GM23248 (cell line): ENCODE data around the gene HOXB8. TPM values are rescaled to one million over a fixed set of nuclear protein-coding genes. Genes with fewer than 3 reads are reported as not detected.

Source experiments
- DNase-seq: peaks from one replicate; pipeline ENCODE4 v3.0.0-alpha.2; 2015
- H2AFZ ChIP-seq: fragments of 200-600 bp; sonication (generic); 2 replicates; pipeline ENCODE4 v1.6.1; 2016; ENCODE audit warnings: antibody characterized with exemption
- H3F3A ChIP-seq: fragments of 200-600 bp; sonication (generic); 2 replicates; pipeline ENCODE4 v1.6.1; 2016; ENCODE audit warnings: mild to moderate bottlenecking, antibody characterized with exemption, mixed run types; ENCODE audit not compliant: insufficient read depth
- H3K27ac ChIP-seq: fragments of 200-600 bp; sonication (generic); 2 replicates; pipeline ENCODE4 v1.5.1; 2016; ENCODE audit warnings: mild to moderate bottlenecking
- H3K27me3 ChIP-seq: fragments of 200-600 bp; sonication (generic); replicated peaks from 2 replicates; pipeline ENCODE4 v1.6.1; 2016; ENCODE audit warnings: mild to moderate bottlenecking; ENCODE audit not compliant: insufficient read depth
- H3K36me3 ChIP-seq: fragments of 200-600 bp; sonication (generic); 2 replicates; pipeline ENCODE4 v1.6.1; 2016; ENCODE audit warnings: low read depth, mild to moderate bottlenecking
- H3K4me1 ChIP-seq: fragments of 200-600 bp; sonication (generic); 2 replicates; pipeline ENCODE4 v1.6.1; 2016; ENCODE audit warnings: mild to moderate bottlenecking; ENCODE audit not compliant: insufficient read depth
- H3K4me2 ChIP-seq: fragments of 200-600 bp; sonication (generic); one replicate; pipeline ENCODE4 v1.6.1; 2016; ENCODE audit warnings: mild to moderate bottlenecking; ENCODE audit not compliant: unreplicated experiment
- H3K4me3 ChIP-seq: fragments of 200-600 bp; sonication (generic); 2 replicates; pipeline ENCODE4 v1.5.1; 2016; ENCODE audit warnings: mild to moderate bottlenecking
- H3K79me2 ChIP-seq: fragments of 200-600 bp; sonication (generic); 2 replicates; pipeline ENCODE4 v1.6.1; 2016; ENCODE audit warnings: mild to moderate bottlenecking; ENCODE audit not compliant: insufficient read depth
- H3K9ac ChIP-seq: fragments of 200-600 bp; sonication (generic); 2 replicates; pipeline ENCODE4 v1.6.1; 2016; ENCODE audit warnings: mild to moderate bottlenecking
- H3K9me2 ChIP-seq: fragments of 200-600 bp; sonication (generic); 2 replicates; pipeline ENCODE4 v1.6.1; 2016; ENCODE audit warnings: mixed run types, mild to moderate bottlenecking, moderate library complexity; ENCODE audit not compliant: insufficient read depth
- H3K9me3 ChIP-seq: fragments of 200-600 bp; sonication (generic); one replicate; pipeline ENCODE4 v1.6.1; 2017; ENCODE audit warnings: low read depth
- H4K20me1 ChIP-seq: fragments of 200-600 bp; sonication (generic); 2 replicates; pipeline ENCODE4 v1.6.0; 2016; ENCODE audit not compliant: insufficient read depth
- EZH2 ChIP-seq: fragments of 200-600 bp; sonication (generic); IDR thresholded peaks from 2 replicates; pipeline ENCODE4 v1.6.1; 2018; ENCODE audit warnings: antibody characterized with exemption, mild to moderate bottlenecking; ENCODE audit not compliant: insufficient read depth, poor library complexity, severe bottlenecking
- EZH2phosphoT487 ChIP-seq: fragments of 200-600 bp; sonication (generic); IDR thresholded peaks from 2 replicates; pipeline ENCODE4 v1.6.1; 2018; ENCODE audit warnings: antibody characterized with exemption, moderate library complexity, mild to moderate bottlenecking, low read depth; ENCODE audit not compliant: insufficient read depth
- WGBS, 2 experiments: methylation state at CpG; one replicate each; pipeline ENCODE4 v1.1.6; 2015 to 2017; ENCODE audit warnings: low lambda C conversion rate in 2 of 2, low coverage in 1 of 2; ENCODE audit errors: missing lambda C conversion rate in 2 of 2; 5-methylcytosine and 5-hydroxymethylcytosine counted together
- in situ Hi-C: fragments of 300-500 bp; cut with MboI; formaldehyde crosslinking; loops from 2 replicates; pipeline ENCODE4 v1.15.0; 2020
- polyA plus RNA-seq: library from polyadenylated mRNA; unstranded; fragments of >200 nt; fragmentation: Nextera tagmentation; extraction: Ambion mirVana; gene quantifications from 2 replicates; pipeline ENCODE4 v1.2.1, GENCODE V29; 2016
- total RNA-seq: library from RNA; depleted of rRNA; stranded (reverse); fragments of >200 nt; shearing (Covaris generic); gene quantifications from 2 replicates; pipeline ENCODE4 v1.2.3, GENCODE V29; 2014; rRNA removed

HOXB8 gene
- total RNA-seq (not detected in 2 replicates), polyA plus RNA-seq (not detected in 2 replicates)

GRCh38 chr17:48615047-48615962 is at the start of gene HOXB8:
TSS of gene HOXB8 (minus strand) at chr17:48615292. CDS start at chr17:48614704, 588 bp downstream.
- H3K4me2 ChIP-seq = no peak within 1 kb of the TSS
- 18 to 23% methylated on average over 39 to 41 of the region's 41 CpGs for WGBS, 2 experiments
- no peak within 1 kb of the TSS for H3K27ac ChIP-seq
- TF ChIP-seq EZH2phosphoT487 = peak; percentile 77; the same call in 1 of the 2 replicates
- peak; percentile 97 for TF ChIP-seq EZH2
- peaks cover 67% of the 10 kb centered on the region for H3K27me3 ChIP-seq
- no peaks in the 10 kb centered on the region for H3K36me3 ChIP-seq
- no peaks in the 10 kb centered on the region for H3F3A ChIP-seq
- no peaks in the 10 kb centered on the region for H3K79me2 ChIP-seq
- no peak for DNase-seq
- H3K4me3 ChIP-seq = no peak within 1 kb of the TSS
- no peaks in the 10 kb centered on the region for H3K9me3 ChIP-seq
- H3K9ac ChIP-seq = no peak within 1 kb of the TSS
- no peaks in the 10 kb centered on the region; the same call in 1 of the 2 replicates for H3K4me1 ChIP-seq
- in situ Hi-C loops = no loop called here
- no peak within 1 kb of the TSS for H2AFZ ChIP-seq
- no peaks in the 10 kb centered on the region for H3K9me2 ChIP-seq
- no peaks in the 10 kb centered on the region for H4K20me1 ChIP-seq

- Histone ChIP-seq H3K4me2 (no peak overlapping the region), H3K27me3 (peaks cover 67% of the 10 kb centered on the region), H3K9me3 (no peaks in the 10 kb centered on the region), H3K27ac (no peak overlapping the region), H3K4me3 (no peak overlapping the region), H2AFZ (no peak overlapping the region), H3K36me3 (no peaks in the 10 kb centered on the region), H3K79me2 (no peaks in the 10 kb centered on the region), H3K9ac (no peak overlapping the region), H3F3A (no peaks in the 10 kb centered on the region), H4K20me1 (no peaks in the 10 kb centered on the region), H3K4me1 (no peaks in the 10 kb centered on the region), H3K9me2 (no peaks in the 10 kb centered on the region)
- no peak for DNase-seq
- WGBS, 2 experiments = 55% methylated on average over 8 of the region's 8 CpGs
- no peak for TF ChIP-seq EZH2phosphoT487
- TF ChIP-seq EZH2 = no peak
- in situ Hi-C loops = no loop called here
Measured at GRCh38 chr17:48663134-48663924, 48.2 kb upstream of the HOXB8 start.

- TF ChIP-seq EZH2 (no peak), EZH2phosphoT487 (no peak)
- H3K79me2 ChIP-seq = no peaks in the 10 kb centered on the region
- H3K4me2 ChIP-seq = no peak overlapping the region
- H3K4me1 ChIP-seq = no peaks in the 10 kb centered on the region
- no peaks in the 10 kb centered on the region for H3F3A ChIP-seq
- no peak overlapping the region for H3K4me3 ChIP-seq
- no peaks in the 10 kb centered on the region for H3K9me3 ChIP-seq
- H2AFZ ChIP-seq = no peak overlapping the region
- H3K9ac ChIP-seq = no peak overlapping the region
- no peak overlapping the region for H3K27ac ChIP-seq
- no peaks in the 10 kb centered on the region for H3K9me2 ChIP-seq
- H3K36me3 ChIP-seq = no peaks in the 10 kb centered on the region
- H4K20me1 ChIP-seq = no peaks in the 10 kb centered on the region
- peaks cover 49% of the 10 kb centered on the region for H3K27me3 ChIP-seq
- no peak for DNase-seq
- in situ Hi-C loops = no loop called here
Measured at GRCh38 chr17:48655913-48656312, 40.8 kb upstream of the HOXB8 start.

- Histone ChIP-seq H3K4me3 (no peak overlapping the region), H3K27ac (no peak overlapping the region), H3K4me1 (no peaks in the 10 kb centered on the region), H3K4me2 (no peak overlapping the region), H4K20me1 (no peaks in the 10 kb centered on the region), H3K36me3 (no peaks in the 10 kb centered on the region), H3K27me3 (peaks cover 68% of the 10 kb centered on the region), H3K9ac (no peak overlapping the region), H3K9me3 (no peaks in the 10 kb centered on the region), H3K9me2 (no peaks in the 10 kb centered on the region), H3F3A (no peaks in the 10 kb centered on the region), H2AFZ (no peak overlapping the region), H3K79me2 (no peaks in the 10 kb centered on the region)
- WGBS, 2 experiments = 70% methylated on average over 1 of the region's 1 CpG
- TF ChIP-seq EZH2phosphoT487 (no peak), EZH2 (no peak)
- in situ Hi-C loops = no loop called here
- no peak for DNase-seq
Measured at GRCh38 chr17:48649741-48650140, 34.6 kb upstream of the HOXB8 start.
